GM12892 (cell line): Measurements from ENCODE around the gene APPBP2.

Source experiments
- POLR2A ChIP-seq: IDR thresholded peaks from 2 replicates; pipeline ENCODE4 v1.6.1; 2011; ENCODE audit warnings: low read depth, low read length, control low read depth
- POLR2AphosphoS5 ChIP-seq: IDR thresholded peaks from 2 replicates; pipeline ENCODE4 v1.6.1; 2011; ENCODE audit warnings: low read depth, low read length, control low read depth

- TF ChIP-seq POLR2A (no peak), POLR2AphosphoS5 (no peak)
Observed at GRCh38 chr17:60523822-60524221, 2.2 kb downstream of the APPBP2 start.
